OCI-LY1 (cell line): Measurements from ENCODE around the gene SLC12A7.

Experiments used
- CTCF ChIP-seq: fragments of 200-600 bp; sonication (generic), shearing (Covaris generic); IDR thresholded peaks from 2 replicates; pipeline ENCODE4 v1.5.1; 2017; ENCODE audit warnings: mild to moderate bottlenecking, antibody characterized with exemption, low read length, moderate library complexity, mixed read lengths
- EZH2 ChIP-seq: fragments of 200-600 bp; sonication (generic), shearing (Covaris generic); IDR thresholded peaks from 2 replicates; pipeline ENCODE4 v1.8.0; 2017; ENCODE audit warnings: borderline replicate concordance, mixed run types, mild to moderate bottlenecking, antibody characterized with exemption, low read length, moderate library complexity, mixed read lengths

- TF ChIP-seq CTCF, result no peak
- no peak for TF ChIP-seq EZH2
Observed at GRCh38 chr5:1086871-1087270, 25.0 kb downstream of the SLC12A7 start.
